Measurements from ENCODE around the gene METTL25.
"Not testable (repeated sequence)": the region's sequence is repeated elsewhere in the genome, so short reads cannot be mapped to it uniquely, and the experiment has no call there.

The METTL25 gene, protein sequence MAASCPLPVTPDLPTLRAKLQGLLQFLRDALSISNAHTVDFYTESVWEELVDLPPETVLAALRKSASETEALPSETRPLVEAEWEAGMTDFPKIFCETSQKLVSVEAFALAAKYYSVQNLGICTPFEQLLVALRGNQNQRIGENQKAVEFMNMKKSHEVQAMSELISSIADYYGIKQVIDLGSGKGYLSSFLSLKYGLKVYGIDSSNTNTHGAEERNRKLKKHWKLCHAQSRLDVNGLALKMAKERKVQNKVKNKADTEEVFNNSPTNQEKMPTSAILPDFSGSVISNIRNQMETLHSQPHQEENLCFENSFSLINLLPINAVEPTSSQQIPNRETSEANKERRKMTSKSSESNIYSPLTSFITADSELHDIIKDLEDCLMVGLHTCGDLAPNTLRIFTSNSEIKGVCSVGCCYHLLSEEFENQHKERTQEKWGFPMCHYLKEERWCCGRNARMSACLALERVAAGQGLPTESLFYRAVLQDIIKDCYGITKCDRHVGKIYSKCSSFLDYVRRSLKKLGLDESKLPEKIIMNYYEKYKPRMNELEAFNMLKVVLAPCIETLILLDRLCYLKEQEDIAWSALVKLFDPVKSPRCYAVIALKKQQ

GRCh38 chr12:82358200-82359114, at the start of gene METTL25, which contains the start of gene CCDC59:
Gene METTL25 (plus strand): TSS chr12:82358529. CDS start chr12:82358566, 37 bp downstream.
Gene CCDC59 (minus strand): TSS chr12:82358387. CDS start chr12:82358376, 11 bp downstream.
- DNase-seq = peak; percentile 92 to 96 (median 94)

- DNase-seq = no peak
Measured at GRCh38 chr12:82314406-82314892, 43.9 kb upstream of the METTL25 start.

GRCh38 chr12:82319276-82319675, 39.1 kb upstream of the METTL25 start:
- no peak for DNase-seq

DNA sequence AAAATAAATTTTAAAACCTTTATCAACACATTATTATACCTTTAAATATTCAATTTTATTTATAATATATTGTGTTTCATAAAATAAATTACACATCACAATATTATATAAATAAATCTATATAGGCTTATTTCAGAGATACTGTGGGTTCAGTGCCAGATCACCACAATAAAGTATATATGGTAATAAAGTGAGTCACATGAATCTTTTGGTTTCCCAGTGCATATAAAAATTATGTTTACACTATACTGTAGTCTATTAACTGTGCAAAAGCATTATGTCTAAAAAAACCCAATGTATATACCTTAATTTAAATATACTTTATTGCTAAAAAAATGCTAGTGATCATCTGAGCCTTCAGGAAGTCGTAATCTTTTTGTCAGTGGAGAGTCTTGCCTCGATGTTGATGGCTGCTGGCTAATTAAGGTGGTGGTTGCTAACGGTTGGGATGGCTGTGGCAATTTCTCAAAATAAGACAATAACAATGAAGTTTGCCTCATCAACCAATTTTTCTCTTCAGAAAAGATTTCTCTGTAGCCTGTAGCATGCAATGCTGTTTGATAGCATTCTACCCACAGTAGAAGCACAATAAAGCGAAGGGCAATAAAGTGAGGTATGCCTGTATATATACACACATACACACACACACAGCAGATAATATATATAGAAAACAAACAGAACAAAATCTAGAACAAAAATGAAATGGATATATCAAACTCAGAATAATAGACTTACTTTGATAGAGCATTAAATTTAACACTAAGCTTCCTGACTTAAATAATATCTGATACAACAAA, 32.6 kb upstream of the METTL25 start:
- no peak for DNase-seq

DNA sequence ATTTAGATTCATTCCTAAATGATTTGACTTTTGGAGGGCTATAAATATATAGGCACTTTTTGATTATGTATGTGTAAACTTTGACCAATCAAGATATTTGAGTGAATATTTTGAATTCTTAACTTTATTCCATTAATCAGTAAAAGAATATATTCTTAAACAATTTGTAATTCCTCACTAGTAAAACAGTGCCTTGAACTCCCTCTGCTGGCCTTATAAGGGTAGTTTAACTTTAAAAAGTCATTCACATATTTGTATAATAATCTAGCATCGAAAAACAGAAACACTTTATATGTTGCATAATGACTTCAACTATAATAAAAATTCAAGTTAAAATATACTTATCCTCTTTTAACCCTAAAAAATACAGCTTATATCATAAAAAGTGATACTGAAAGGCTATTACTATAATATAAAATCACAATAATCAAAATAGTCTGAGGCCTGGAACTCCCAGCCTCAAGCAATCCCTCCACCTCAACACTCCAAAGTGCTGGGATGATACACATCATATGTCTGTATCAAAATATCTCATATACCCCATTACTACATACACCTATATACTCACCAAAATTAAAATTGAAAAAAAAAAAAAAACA, 31.3 kb upstream of the METTL25 start:
- DNase-seq = no peak

- DNase-seq = no peak
Measured at GRCh38 chr12:82327861-82328260, 30.5 kb upstream of the METTL25 start.

- DNase-seq = no peak
Measured at GRCh38 chr12:82329508-82329907, 28.8 kb upstream of the METTL25 start.

DNA sequence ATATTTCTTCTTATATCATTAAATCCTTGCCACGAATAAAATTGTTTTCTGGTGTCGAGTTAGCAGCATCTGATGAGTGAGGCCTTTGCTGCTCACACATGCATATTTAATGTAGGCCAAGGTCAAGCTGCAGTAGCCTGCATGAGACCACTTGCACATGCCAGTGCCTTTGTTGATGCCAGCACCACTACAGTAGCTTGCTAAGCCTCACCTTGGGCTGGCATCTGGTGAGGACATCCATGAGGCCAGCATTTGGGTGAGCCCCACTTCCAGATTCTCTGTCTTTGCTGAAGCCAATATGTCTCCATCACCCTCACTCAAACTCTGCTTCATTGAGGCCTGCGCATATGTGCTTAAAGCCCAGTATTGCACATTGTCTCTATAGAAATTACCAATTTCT, 8.2 kb upstream of the METTL25 start:
- no peak for DNase-seq

DNA sequence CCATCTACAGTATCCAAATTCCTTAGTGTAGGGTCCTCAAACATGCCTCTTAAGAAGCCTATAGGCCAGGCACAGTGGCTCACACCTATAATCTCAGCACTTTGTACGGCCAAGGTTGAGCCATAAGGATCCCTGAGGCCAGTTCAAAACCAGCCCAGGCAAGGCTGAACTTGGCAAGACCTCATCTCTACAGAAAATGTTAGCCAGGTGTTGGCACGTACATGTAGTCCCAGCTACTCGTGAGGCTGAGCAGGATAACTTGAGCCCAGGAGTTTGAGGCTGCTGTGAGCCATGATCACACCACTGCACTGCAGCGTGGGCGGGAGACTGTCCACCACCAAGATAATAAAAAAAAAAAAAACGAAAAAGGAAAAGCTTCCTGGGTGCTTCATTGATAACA, 6.9 kb upstream of the METTL25 start:
- DNase-seq = no peak

GRCh38 chr12:82357340-82357739, 989 bp upstream of the METTL25 start:
- no peak for DNase-seq

- DNase-seq = no peak
Measured at GRCh38 chr12:82357845-82358199, 507 bp upstream of the METTL25 start.

DNA sequence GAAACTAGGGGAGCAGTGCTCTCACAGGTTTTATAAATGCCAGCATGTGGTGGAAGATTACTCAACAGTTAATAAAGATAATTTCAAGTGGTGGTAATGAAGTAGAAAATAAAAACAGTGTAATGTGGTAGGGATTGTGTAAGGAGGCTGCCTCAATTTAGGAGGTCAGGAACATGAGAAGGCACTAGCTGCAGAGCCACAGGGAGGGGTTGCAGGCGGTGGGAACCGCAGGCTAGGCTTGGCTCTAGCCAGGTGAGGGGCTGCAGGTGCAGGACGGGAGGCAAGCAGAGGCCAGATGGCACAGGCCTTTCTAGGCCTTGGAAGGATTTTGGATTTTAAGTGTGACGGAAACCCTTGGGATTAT, 768 bp downstream of the METTL25 start:
- no peak for DNase-seq

DNA sequence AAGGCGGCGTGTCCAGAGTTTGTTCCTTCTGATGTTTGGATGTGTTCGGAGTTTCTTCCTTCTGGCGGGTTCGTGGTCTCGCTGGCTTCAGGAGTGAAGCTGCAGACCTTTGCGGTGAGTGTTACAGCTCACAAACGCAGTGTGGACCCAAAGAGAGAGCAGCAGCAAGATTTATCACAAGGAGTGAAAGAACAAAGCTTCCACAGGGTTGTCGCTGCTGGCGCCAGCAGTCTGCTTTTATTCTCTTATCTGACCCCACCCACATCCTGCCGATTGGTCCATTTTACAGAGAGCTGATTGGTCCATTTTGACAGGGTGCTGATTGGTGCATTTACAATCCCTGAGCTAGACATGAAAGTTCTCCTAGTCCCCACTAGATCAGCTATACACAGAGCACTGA, 2.5 kb downstream of the METTL25 start:
- DNase-seq = not testable (repeated sequence)

DNA sequence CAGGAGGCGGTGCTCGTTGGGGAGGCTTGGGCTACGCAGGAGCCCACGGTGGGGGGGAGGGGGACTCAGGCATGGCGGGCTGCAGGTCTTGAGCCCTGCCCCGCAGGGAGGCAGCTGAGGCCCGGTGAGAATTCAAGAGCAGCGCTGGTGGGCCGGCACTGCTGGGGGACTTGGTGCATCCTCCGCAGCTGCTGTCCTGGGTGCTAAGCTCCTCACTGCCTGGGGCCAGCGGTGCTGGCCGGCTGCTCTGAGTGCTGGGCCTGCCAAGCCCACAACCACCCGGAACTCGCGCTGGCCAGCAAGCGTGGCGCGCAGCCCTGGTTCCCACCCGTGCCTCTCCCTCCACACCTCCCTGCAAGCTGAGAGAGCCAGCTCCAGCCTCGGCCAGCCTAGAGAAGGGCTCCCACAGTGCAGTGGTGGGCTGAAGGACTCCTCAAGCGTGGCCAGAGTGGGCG, 3.2 kb downstream of the METTL25 start:
- DNase-seq = no peak

DNA sequence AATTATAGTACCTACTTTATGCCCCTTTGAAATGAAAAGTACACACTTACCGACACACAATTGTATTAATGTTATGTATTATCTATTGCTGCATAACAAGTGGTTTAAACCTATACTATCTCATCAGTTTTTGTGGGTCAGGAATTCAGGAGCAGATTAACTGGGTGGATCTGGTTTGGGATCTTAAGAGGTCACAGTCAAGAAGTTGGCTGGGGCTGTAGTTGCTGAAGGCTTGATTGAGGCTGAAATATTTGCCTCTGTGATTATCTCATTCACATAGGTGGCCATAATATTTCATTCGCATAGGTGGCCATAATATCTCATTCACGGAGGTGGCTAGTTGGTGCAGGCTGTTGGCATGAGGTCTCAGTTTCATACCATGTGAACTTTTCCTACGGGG, 5.7 kb downstream of the METTL25 start:
- DNase-seq = no peak

- no peak for DNase-seq
Measured at GRCh38 chr12:82366197-82366596, 7.9 kb downstream of the METTL25 start.

DNA sequence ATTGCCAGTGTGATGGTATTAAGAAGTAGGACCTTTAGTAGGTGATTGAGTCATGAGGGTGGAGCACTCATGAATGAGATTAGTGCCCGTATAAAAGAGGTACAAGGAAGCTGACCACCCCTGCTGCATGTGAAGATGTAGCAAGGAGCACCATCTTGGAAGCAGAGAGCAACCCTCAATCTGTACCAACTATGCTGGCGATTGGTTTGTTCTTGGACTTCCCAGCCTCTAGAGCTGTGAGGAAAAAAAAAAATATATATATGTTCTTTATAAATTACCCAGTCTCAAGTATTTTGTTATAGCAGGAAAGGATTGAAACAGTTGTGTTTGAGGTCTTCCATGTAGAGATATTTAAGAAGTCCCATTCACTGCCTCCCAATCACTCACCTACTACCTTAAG, 16.9 kb downstream of the METTL25 start:
- no peak for DNase-seq

GRCh38 chr12:82378997-82379396, 20.7 kb downstream of the METTL25 start:
- DNase-seq = no peak

GRCh38 chr12:82383930-82384552, 25.7 kb downstream of the METTL25 start:
- DNase-seq = no peak

GRCh38 chr12:82398879-82399278, 40.5 kb downstream of the METTL25 start:
- no peak for DNase-seq

- DNase-seq = no peak
Measured at GRCh38 chr12:82400819-82401218, 42.5 kb downstream of the METTL25 start.

Data from activated naive CD4-positive, alpha-beta T cell (primary cell).